SK-N-SH treated with all-trans-retinoic acid at 6 μM for 48 hours (cell line): ENCODE results near the gene DLG2.

Experiments
- ATAC-seq: fragments of 200-7000 bp; cut with Tn5 transposase; 3 replicates; pipeline ENCODE4 v1.9.1; 2020; ENCODE audit warnings: mild to moderate bottlenecking, moderate library complexity
- ARNTL ChIP-seq: fragments of 450-650 bp; formaldehyde crosslinking; IDR thresholded peaks from 2 replicates; pipeline ENCODE4 v1.5.0; 2020; ENCODE audit warnings: low read depth, mild to moderate bottlenecking, moderate library complexity, borderline replicate concordance
- BACH2 ChIP-seq: fragments of 250-450 bp; sonication (Bioruptor Pico); IDR thresholded peaks from 2 replicates; pipeline ENCODE4 v1.9.0; 2021; ENCODE audit warnings: mild to moderate bottlenecking, borderline replicate concordance
- CSDC2 ChIP-seq: fragments of 250-450 bp; sonication (Bioruptor Pico); IDR thresholded peaks from 2 replicates; pipeline ENCODE4 v1.5.0; 2020; ENCODE audit warnings: mild to moderate bottlenecking, moderate library complexity
- CSRNP3 ChIP-seq: fragments of 250-450 bp; sonication (Bioruptor Pico); IDR thresholded peaks from 2 replicates; pipeline ENCODE4 v1.5.1; 2021; ENCODE audit warnings: mild to moderate bottlenecking, moderate library complexity
- ESRRG ChIP-seq: fragments of 250-450 bp; sonication (Bioruptor Pico); IDR thresholded peaks from 2 replicates; pipeline ENCODE4 v1.6.1; 2021; ENCODE audit warnings: mild to moderate bottlenecking
- GLIS3 ChIP-seq: fragments of 250-450 bp; sonication (Bioruptor Pico); IDR thresholded peaks from 2 replicates; pipeline ENCODE4 v1.5.0; 2020; ENCODE audit warnings: mild to moderate bottlenecking, moderate library complexity
- ISL1 ChIP-seq: fragments of 250-450 bp; sonication (Bioruptor Pico); IDR thresholded peaks from 2 replicates; pipeline ENCODE4 v2.1.2; 2022; ENCODE audit warnings: mild to moderate bottlenecking, moderate library complexity
- OSR1 ChIP-seq: fragments of 250-450 bp; sonication (Bioruptor Pico); IDR thresholded peaks from 2 replicates; pipeline ENCODE4 v1.8.0; 2022; ENCODE audit warnings: moderate library complexity, mild to moderate bottlenecking, inconsistent platforms
- PATZ1 ChIP-seq: fragments of 250-450 bp; sonication (Bioruptor Pico); IDR thresholded peaks from 2 replicates; pipeline ENCODE4 v1.8.0; 2020; ENCODE audit warnings: mild to moderate bottlenecking, moderate library complexity, borderline replicate concordance
- POU6F1 ChIP-seq: fragments of 250-450 bp; sonication (Bioruptor Pico); IDR thresholded peaks from 2 replicates; pipeline ENCODE4 v1.8.0; 2021; ENCODE audit warnings: low read depth, mild to moderate bottlenecking, moderate library complexity, borderline replicate concordance
- PPARA ChIP-seq: fragments of 250-450 bp; sonication (Bioruptor Pico); IDR thresholded peaks from 2 replicates; pipeline ENCODE4 v1.5.0; 2020; ENCODE audit warnings: mild to moderate bottlenecking, borderline replicate concordance
- SNAI2 ChIP-seq: fragments of 250-450 bp; sonication (Bioruptor Pico); IDR thresholded peaks from 2 replicates; pipeline ENCODE4 v1.5.0; 2020; ENCODE audit warnings: mild to moderate bottlenecking, moderate library complexity
- TCF4 ChIP-seq: fragments of 250-450 bp; sonication (Bioruptor Pico); IDR thresholded peaks from 2 replicates; pipeline ENCODE4 v1.8.0; 2021; ENCODE audit warnings: mild to moderate bottlenecking, moderate library complexity, borderline replicate concordance
- TOX ChIP-seq: fragments of 250-450 bp; sonication (Bioruptor Pico); IDR thresholded peaks from 2 replicates; pipeline ENCODE4 v1.8.0; 2021; ENCODE audit warnings: mild to moderate bottlenecking, moderate library complexity, borderline replicate concordance
- ZC3H10 ChIP-seq: fragments of 250-450 bp; sonication (Bioruptor Pico); IDR thresholded peaks from 2 replicates; pipeline ENCODE4 v1.5.1; 2021; ENCODE audit warnings: mild to moderate bottlenecking, moderate library complexity
- ZFP3 ChIP-seq: fragments of 250-450 bp; sonication (Bioruptor Pico); IDR thresholded peaks from 2 replicates; pipeline ENCODE4 v1.5.0; 2020; ENCODE audit warnings: mild to moderate bottlenecking, moderate library complexity
- ZFP30 ChIP-seq: fragments of 450-650 bp; formaldehyde crosslinking; IDR thresholded peaks from 2 replicates; pipeline ENCODE4 v1.5.0; 2022; ENCODE audit warnings: mild to moderate bottlenecking, moderate library complexity
- ZNF565 ChIP-seq: fragments of 450-650 bp; formaldehyde crosslinking; conservative IDR thresholded peaks from 2 replicates; pipeline ENCODE4 v1.5.0; 2020; ENCODE audit warnings: low read depth, mild to moderate bottlenecking, moderate library complexity
- ZNF70 ChIP-seq: fragments of 450-650 bp; formaldehyde crosslinking; IDR thresholded peaks from 2 replicates; pipeline ENCODE4 v1.5.0; 2020; ENCODE audit warnings: mild to moderate bottlenecking, moderate library complexity
- ZNF8 ChIP-seq: fragments of 450-650 bp; formaldehyde crosslinking; IDR thresholded peaks from 2 replicates; pipeline ENCODE4 v1.5.0; 2020; ENCODE audit warnings: mild to moderate bottlenecking, moderate library complexity
- TF ChIP-seq, protein P1 (sequence below): fragments of 250-450 bp; sonication (Bioruptor Pico); IDR thresholded peaks from 2 replicates; pipeline ENCODE4 v1.5.1; 2020; ENCODE audit warnings: low read depth, mild to moderate bottlenecking, moderate library complexity

DLG2 gene

GRCh38 chr11:84719935-84720577, 907.1 kb downstream of the DLG2 start:
- peak; percentile 26; the same call in 1 of the 3 replicates for ATAC-seq
- TF ChIP-seq BACH2 (CRISPR knock-in tag) (no peak), CSDC2 (CRISPR knock-in tag) (no peak), CSRNP3 (CRISPR knock-in tag) (no peak), ZNF8 (CRISPR knock-in tag) (no peak), OSR1 (CRISPR knock-in tag) (no peak), ISL1 (CRISPR knock-in tag) (no peak), ARNTL (CRISPR knock-in tag) (no peak), PPARA (CRISPR knock-in tag) (no peak), ZNF565 (CRISPR knock-in tag) (no peak), ZNF70 (CRISPR knock-in tag) (no peak), ZC3H10 (CRISPR knock-in tag) (no peak), ZFP30 (CRISPR knock-in tag) (no peak), POU6F1 (CRISPR knock-in tag) (no peak), SNAI2 (CRISPR knock-in tag) (no peak), TOX (no peak), GLIS3 (CRISPR knock-in tag) (no peak), ESRRG (no peak), PATZ1 (CRISPR knock-in tag) (no peak), ZFP3 (CRISPR knock-in tag) (no peak)
- TF ChIP-seq, protein P1, sequence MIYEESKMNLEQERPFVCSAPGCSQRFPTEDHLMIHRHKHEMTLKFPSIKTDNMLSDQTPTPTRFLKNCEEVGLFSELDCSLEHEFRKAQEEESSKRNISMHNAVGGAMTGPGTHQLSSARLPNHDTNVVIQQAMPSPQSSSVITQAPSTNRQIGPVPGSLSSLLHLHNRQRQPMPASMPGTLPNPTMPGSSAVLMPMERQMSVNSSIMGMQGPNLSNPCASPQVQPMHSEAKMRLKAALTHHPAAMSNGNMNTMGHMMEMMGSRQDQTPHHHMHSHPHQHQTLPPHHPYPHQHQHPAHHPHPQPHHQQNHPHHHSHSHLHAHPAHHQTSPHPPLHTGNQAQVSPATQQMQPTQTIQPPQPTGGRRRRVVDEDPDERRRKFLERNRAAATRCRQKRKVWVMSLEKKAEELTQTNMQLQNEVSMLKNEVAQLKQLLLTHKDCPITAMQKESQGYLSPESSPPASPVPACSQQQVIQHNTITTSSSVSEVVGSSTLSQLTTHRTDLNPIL, result no peak

GRCh38 chr11:84714316-84714780, 912.8 kb downstream of the DLG2 start:
- TF ChIP-seq PPARA (CRISPR knock-in tag) (no peak), SNAI2 (CRISPR knock-in tag) (peak; percentile 60; the same call in 1 of the 2 replicates), ZFP3 (CRISPR knock-in tag) (0 out of 2 replicates have a peak, but pooled peaks have one; percentile 48), CSDC2 (CRISPR knock-in tag) (peak; percentile 29; the same call in 1 of the 2 replicates), ZFP30 (CRISPR knock-in tag) (peak; percentile 30; the same call in 1 of the 2 replicates)
- peak; percentile 86 for ATAC-seq

GRCh38 chr11:84691830-84692229, 935.3 kb downstream of the DLG2 start:
- ATAC-seq, result no peak
- TF ChIP-seq PPARA (CRISPR knock-in tag), result no peak
- no peak for TF ChIP-seq ZC3H10 (CRISPR knock-in tag)
- TF ChIP-seq ZNF565 (CRISPR knock-in tag), result no peak
- no peak for TF ChIP-seq POU6F1 (CRISPR knock-in tag)
- no peak for TF ChIP-seq ZNF8 (CRISPR knock-in tag)
- no peak for TF ChIP-seq PATZ1 (CRISPR knock-in tag)
- no peak for TF ChIP-seq TCF4 (CRISPR knock-in tag)
- TF ChIP-seq ISL1 (CRISPR knock-in tag), result no peak
- no peak for TF ChIP-seq CSRNP3 (CRISPR knock-in tag)
- TF ChIP-seq, protein P1, result no peak
- TF ChIP-seq ESRRG, result no peak
- TF ChIP-seq ZFP30 (CRISPR knock-in tag), result no peak
- no peak for TF ChIP-seq GLIS3 (CRISPR knock-in tag)
- TF ChIP-seq, all 23 proteins: peak for 0
